HL-60 (cell line): ENCODE data around the gene PDE1C.

Experiments used
- DNase-seq, 2 experiments: peaks; one replicate each; pipeline ENCODE4 v3.0.0-alpha.2; 2010 to 2020; ENCODE audit warnings: low read depth in 1 of 2, low spot score in 1 of 2
- H3K27ac ChIP-seq: fragments of 250-450 bp; sonication (Bioruptor Pico); replicated peaks from 2 replicates; pipeline ENCODE4 v1.5.1; 2020; ENCODE audit warnings: mild to moderate bottlenecking, moderate library complexity
- H3K27me3 ChIP-seq: fragments of 250-450 bp; sonication (Bioruptor Pico); 2 replicates; pipeline ENCODE4 v1.5.1; 2021; ENCODE audit warnings: mild to moderate bottlenecking, moderate library complexity; ENCODE audit not compliant: insufficient read depth, poor library complexity, severe bottlenecking
- H3K4me3 ChIP-seq: replicated peaks from 2 replicates; pipeline ENCODE4 v1.5.1; 2011; ENCODE audit warnings: mild to moderate bottlenecking, control low read depth, low read length; ENCODE audit not compliant: insufficient read depth
- GABPA ChIP-seq: IDR thresholded peaks from 2 replicates; pipeline ENCODE4 v1.6.1; 2012; ENCODE audit warnings: low read depth
- POLR2AphosphoS5 ChIP-seq: IDR thresholded peaks from 2 replicates; pipeline ENCODE4 v1.6.1; 2012; ENCODE audit warnings: low read depth
- REST ChIP-seq: IDR thresholded peaks from 2 replicates; pipeline ENCODE4 v1.6.1; 2012; ENCODE audit warnings: low read depth; ENCODE audit not compliant: insufficient replicate concordance
- SPI1 ChIP-seq: IDR thresholded peaks from 2 replicates; pipeline ENCODE4 v1.6.1; 2012; ENCODE audit warnings: low read depth, mild to moderate bottlenecking, borderline replicate concordance
- TF ChIP-seq, protein P1 (sequence below): IDR thresholded peaks from one replicate; pipeline ENCODE4 v1.5.1; 2011; ENCODE audit warnings: low read length, control low read depth, inconsistent platforms; ENCODE audit not compliant: insufficient read depth

The PDE1C gene

DNA sequence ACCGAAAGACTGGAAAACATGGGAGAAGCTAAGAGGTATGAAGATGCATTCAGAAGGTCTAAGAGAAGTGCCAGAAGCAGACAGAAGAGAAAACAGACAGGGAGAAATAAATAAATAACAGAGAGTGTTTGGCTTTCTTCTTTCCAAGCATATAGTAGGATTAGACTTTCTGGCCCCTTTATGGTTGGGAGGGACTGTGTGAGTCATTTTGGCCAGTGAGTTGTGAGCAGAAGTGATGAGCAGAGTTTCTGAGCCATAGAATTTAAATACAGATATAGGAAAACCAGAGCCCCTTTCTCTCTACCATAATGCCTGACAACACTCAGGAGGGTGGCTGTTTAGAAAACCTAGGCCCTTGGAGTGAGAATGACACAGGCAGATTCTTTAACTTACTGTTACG is 212.2 kb downstream of the PDE1C start:
- Histone ChIP-seq H3K27me3 (no peaks in the 10 kb centered on the region), H3K27ac (no peak overlapping the region), H3K4me3 (no peak overlapping the region)
- TF ChIP-seq GABPA (no peak), POLR2AphosphoS5 (no peak), SPI1 (no peak), REST (no peak)
- TF ChIP-seq, protein P1, sequence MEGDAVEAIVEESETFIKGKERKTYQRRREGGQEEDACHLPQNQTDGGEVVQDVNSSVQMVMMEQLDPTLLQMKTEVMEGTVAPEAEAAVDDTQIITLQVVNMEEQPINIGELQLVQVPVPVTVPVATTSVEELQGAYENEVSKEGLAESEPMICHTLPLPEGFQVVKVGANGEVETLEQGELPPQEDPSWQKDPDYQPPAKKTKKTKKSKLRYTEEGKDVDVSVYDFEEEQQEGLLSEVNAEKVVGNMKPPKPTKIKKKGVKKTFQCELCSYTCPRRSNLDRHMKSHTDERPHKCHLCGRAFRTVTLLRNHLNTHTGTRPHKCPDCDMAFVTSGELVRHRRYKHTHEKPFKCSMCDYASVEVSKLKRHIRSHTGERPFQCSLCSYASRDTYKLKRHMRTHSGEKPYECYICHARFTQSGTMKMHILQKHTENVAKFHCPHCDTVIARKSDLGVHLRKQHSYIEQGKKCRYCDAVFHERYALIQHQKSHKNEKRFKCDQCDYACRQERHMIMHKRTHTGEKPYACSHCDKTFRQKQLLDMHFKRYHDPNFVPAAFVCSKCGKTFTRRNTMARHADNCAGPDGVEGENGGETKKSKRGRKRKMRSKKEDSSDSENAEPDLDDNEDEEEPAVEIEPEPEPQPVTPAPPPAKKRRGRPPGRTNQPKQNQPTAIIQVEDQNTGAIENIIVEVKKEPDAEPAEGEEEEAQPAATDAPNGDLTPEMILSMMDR, result no peak
- DNase-seq, result no peak

DNA sequence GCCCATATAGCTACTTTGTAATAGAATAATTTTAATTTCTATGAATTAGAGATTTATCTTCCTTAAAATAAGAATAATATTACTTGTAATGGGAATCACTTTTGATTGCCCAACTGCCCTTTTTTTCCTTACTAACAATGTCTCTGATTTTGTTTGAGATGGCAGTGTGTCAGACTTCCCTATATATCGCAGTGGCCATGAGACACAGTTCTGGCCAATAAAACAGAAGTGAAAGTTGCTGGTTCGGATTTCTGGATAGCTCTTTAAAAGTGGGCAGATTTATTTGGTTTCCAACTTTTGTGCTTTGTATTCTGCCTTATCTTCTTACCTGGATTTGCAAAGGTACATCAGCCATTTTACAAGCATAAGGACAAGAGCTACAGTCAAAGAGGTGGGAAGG is 213.0 kb downstream of the PDE1C start:
- TF ChIP-seq SPI1 (0 out of 2 replicates have a peak, but pooled peaks have one; percentile 8), GABPA (no peak), POLR2AphosphoS5 (no peak)
- DNase-seq, result no peak

GRCh38 chr7:31856337-31856736 is 213.9 kb downstream of the PDE1C start:
- no peak overlapping the region for H3K27ac ChIP-seq
- H3K4me3 ChIP-seq, result no peak overlapping the region
- DNase-seq, result no peak
- TF ChIP-seq GABPA, result no peak
- TF ChIP-seq REST, result no peak
- H3K27me3 ChIP-seq, result no peaks in the 10 kb centered on the region

More for the DNA sequence above, 213.0 kb downstream of the PDE1C start:
- Histone ChIP-seq H3K27me3 (no peaks in the 10 kb centered on the region), H3K27ac (no peak overlapping the region), H3K4me3 (no peak overlapping the region)

GRCh38 chr7:31855530-31855929 is 214.7 kb downstream of the PDE1C start:
- Histone ChIP-seq H3K4me3 (no peak overlapping the region), H3K27me3 (no peaks in the 10 kb centered on the region), H3K27ac (no peak overlapping the region)
- TF ChIP-seq REST (no peak), SPI1 (no peak), POLR2AphosphoS5 (no peak), GABPA (no peak)
- TF ChIP-seq, protein P1, result no peak
- DNase-seq, result no peak
